HG03066 (cell line): Measurements from ENCODE around the gene MIOX.

Experiments
- ATAC-seq: cut with Tn5 transposase; IDR thresholded peaks from one replicate; pipeline ENCODE4 v1.9.1; 2021; ENCODE audit warnings: low read depth; ENCODE audit not compliant: unreplicated experiment

The MIOX gene

GRCh38 chr22:50471962-50472361 is 14.7 kb upstream of the MIOX start:
- no peak for ATAC-seq

GRCh38 chr22:50473088-50473487 is 13.6 kb upstream of the MIOX start:
- ATAC-seq, result no peak

GRCh38 chr22:50473855-50474671 is 12.6 kb upstream of the MIOX start:
- no peak for ATAC-seq

GRCh38 chr22:50474710-50475651 is 11.7 kb upstream of the MIOX start, which contains the start of gene SBF1:
TSS of gene SBF1 (minus strand) at chr22:50475035. CDS start at chr22:50474840, 195 bp downstream.
- peak; percentile 58 for ATAC-seq

GRCh38 chr22:50475652-50476002 is 11.0 kb upstream of the MIOX start:
- ATAC-seq, result no peak

GRCh38 chr22:50476868-50477267 is 9.8 kb upstream of the MIOX start:
- ATAC-seq, result no peak

- no peak for ATAC-seq
These were observed 8.7 kb upstream of the MIOX start for GRCh38 chr22:50477923-50478322.

- no peak for ATAC-seq
These were observed 6.9 kb upstream of the MIOX start for GRCh38 chr22:50479721-50480120.

- ATAC-seq, result no peak
These were observed 5.6 kb upstream of the MIOX start for GRCh38 chr22:50481045-50481439.

- ATAC-seq, result no peak
These were observed 5.1 kb upstream of the MIOX start, which contains the start of gene ADM2 for GRCh38 chr22:50481440-50482106. TSS of gene ADM2 (plus strand) at chr22:50481543. CDS start at chr22:50481848, 305 bp downstream.

GRCh38 chr22:50482107-50483074 is 4.3 kb upstream of the MIOX start:
- no peak for ATAC-seq

- no peak for ATAC-seq
These were observed 3.6 kb upstream of the MIOX start for GRCh38 chr22:50483106-50483505.

- ATAC-seq, result no peak
These were observed 3.1 kb upstream of the MIOX start for GRCh38 chr22:50483556-50483955.

GRCh38 chr22:50483977-50484853 is 2.4 kb upstream of the MIOX start:
- no peak for ATAC-seq

GRCh38 chr22:50485221-50486131 is 1.2 kb upstream of the MIOX start:
- ATAC-seq, result no peak

GRCh38 chr22:50487290-50488005 is 789 bp downstream of the MIOX start:
- ATAC-seq, result no peak

GRCh38 chr22:50488006-50488677 is 1.5 kb downstream of the MIOX start:
- no peak for ATAC-seq
